Measurements from ENCODE around the gene ZNF732. TPM values are rescaled to one million over a fixed set of nuclear protein-coding genes. Genes with fewer than 3 reads are reported as not detected.
"Not testable (repeated sequence)": the region's sequence is repeated elsewhere in the genome, so short reads cannot be mapped to it uniquely, and the experiment has no call there.

ZNF732 gene
- total RNA-seq, 2 experiments from 2014 or later: not detected

DNA sequence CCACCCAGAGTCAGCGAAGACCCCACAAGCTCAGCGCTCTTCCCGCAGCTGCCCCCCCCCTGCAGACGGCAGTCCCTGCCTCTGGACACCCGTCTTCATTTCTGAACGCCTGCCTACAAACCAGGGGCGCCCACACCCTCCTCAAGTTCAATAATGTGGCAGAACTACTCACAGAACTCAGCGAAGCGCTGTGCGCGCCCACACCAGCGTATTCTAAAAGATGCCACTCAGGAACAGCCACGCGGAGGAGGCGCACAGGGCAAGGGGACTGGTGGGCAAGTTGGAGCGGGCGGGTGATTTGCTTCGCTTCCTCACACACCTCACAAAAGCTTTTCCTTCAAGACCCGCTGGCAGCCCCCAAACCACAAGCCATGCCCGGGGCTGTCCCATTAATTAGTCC, 758 bp downstream of the ZNF732 start:
- DNase-seq; H3K27me3 Mint-ChIP-seq; POLR2A ChIA-PET; H3K27ac Mint-ChIP-seq; H3K36me3 Mint-ChIP-seq (ENCODE audit: low read depth); H3K4me1 Mint-ChIP-seq; H3K4me3 Mint-ChIP-seq; CTCF ChIA-PET: not testable (repeated sequence)
- peaks cover 29% of the 10 kb centered on the region for H3K9me3 Mint-ChIP-seq

DNA sequence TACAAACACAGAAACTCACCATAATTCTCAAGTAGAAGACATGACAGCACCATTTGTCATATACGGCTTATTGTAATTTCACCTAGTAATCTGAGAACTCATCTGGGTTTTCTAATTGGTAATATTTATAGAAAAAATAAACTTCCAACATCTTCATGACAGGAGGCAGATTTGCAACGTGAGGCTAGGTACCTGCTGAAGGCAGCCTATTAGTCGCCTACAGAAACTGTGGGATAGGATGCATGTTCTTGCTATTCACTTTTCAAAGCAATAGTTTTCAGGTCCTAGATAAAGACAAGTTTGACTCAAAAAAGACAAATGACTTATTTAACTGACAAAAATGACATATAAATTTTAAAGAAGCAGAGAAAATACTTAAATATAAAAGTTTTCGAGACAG, 2.9 kb downstream of the ZNF732 start:
- CTCF ChIA-PET: no interaction called here
- Mint-ChIP-seq H3K4me1 (peaks cover 8% of the 10 kb centered on the region), H3K36me3 (ENCODE audit: low read depth) (peaks cover 4% of the 10 kb centered on the region), H3K4me3 (no peak overlapping the region), H3K27ac (no peak overlapping the region), H3K27me3 (no peaks in the 10 kb centered on the region), H3K9me3 (peaks cover 40% of the 10 kb centered on the region)
- DNase-seq: no peak
- POLR2A ChIA-PET: no interaction called here

DNA sequence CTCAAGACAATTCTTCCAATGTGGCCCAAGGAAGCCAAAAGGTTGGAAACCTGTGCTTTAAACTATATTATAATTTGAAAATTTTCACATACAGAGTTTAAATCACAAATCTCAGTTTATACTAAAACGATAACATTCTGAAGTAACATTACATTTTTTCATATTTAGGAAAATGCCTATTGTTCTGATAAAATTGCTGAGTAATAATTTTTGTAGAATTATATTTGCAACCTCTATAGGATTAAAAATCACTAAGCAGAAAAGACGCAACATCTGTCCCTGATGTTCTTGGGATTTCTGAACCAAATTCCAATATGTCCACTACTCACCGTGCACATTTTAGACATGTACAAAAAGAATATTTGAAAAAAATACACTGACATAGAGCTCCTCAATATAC, 10.5 kb downstream of the ZNF732 start:
- no peaks in the 10 kb centered on the region for H3K36me3 Mint-ChIP-seq (ENCODE audit: low read depth)
- H3K27me3 Mint-ChIP-seq: no peaks in the 10 kb centered on the region
- DNase-seq: no peak
- CTCF ChIA-PET: interaction anchor here (0.6 kb wide), 1 partner anchor 9 kb away, joined by 3 read pairs; no protein-coding TSS in a partner anchor
- peaks cover 34% of the 10 kb centered on the region for H3K9me3 Mint-ChIP-seq
- H3K4me1 Mint-ChIP-seq: no peaks in the 10 kb centered on the region
- no peak overlapping the region for H3K4me3 Mint-ChIP-seq
- no peak overlapping the region for H3K27ac Mint-ChIP-seq
- POLR2A ChIA-PET: no interaction called here

DNA sequence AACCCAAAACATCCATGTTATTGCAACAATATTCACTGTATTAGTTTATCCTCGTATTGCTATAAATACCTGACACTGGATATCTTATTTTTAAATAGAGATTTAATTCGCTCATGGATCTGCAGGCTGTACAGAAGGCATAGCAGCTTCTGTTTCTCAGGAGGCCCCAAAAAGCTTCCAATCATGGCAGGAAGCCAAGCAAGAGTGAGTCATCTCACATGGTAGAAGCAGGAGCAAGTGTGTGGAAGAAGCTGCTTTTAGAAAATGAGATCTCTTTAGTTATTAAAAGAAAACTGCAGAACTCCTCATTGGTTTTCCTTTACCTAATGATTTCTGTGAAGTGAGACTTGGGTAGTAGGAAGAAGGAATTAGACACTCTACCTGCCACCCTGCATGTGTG, 16.4 kb downstream of the ZNF732 start:
- Mint-ChIP-seq H3K4me3 (no peak overlapping the region), H3K4me1 (no peaks in the 10 kb centered on the region), H3K27me3 (no peaks in the 10 kb centered on the region), H3K27ac (no peak overlapping the region), H3K36me3 (ENCODE audit: low read depth) (no peaks in the 10 kb centered on the region), H3K9me3 (peaks cover 35% of the 10 kb centered on the region)
- POLR2A ChIA-PET: no interaction called here
- CTCF ChIA-PET: no interaction called here
- no peak for DNase-seq

DNA sequence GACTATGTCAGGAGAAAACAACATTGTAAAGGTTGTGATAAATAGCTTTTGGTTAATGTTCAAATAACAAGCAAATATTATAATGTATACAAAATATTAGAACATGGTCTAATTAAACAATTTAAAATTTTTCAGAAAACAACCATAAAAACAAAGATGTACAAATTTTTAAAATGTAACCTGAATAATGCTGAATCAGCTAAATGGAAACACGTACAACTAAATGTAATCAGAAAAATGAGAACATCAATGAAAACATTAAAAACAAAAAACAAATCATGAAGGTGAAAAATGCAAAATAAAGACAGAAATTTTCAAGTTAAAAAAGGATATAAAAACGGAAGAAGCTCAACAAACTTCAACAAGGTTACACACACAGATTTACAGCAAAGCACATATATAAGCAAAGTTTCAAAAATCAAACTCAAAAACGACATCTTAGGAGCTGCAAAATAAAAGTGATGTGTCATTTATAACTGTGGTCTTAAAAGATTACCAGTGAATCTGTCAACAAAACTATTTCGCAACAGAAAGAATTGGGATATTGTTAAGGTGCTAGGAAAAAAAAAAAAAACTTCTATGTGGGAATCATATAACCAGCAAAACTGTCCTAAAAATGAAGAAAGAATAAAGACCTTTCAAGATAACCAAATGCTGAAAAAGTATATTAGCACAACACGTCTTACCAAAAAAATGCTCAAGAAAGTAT, 31.8 kb downstream of the ZNF732 start:
- Mint-ChIP-seq H3K27me3 (no peaks in the 10 kb centered on the region), H3K9me3 (peaks cover 66% of the 10 kb centered on the region), H3K36me3 (ENCODE audit: low read depth) (peaks cover 24% of the 10 kb centered on the region), H3K27ac (no peak overlapping the region), H3K4me3 (no peak overlapping the region), H3K4me1 (no peaks in the 10 kb centered on the region)
- DNase-seq: no peak
- POLR2A ChIA-PET: no interaction called here
- CTCF ChIA-PET: no interaction called here

DNA sequence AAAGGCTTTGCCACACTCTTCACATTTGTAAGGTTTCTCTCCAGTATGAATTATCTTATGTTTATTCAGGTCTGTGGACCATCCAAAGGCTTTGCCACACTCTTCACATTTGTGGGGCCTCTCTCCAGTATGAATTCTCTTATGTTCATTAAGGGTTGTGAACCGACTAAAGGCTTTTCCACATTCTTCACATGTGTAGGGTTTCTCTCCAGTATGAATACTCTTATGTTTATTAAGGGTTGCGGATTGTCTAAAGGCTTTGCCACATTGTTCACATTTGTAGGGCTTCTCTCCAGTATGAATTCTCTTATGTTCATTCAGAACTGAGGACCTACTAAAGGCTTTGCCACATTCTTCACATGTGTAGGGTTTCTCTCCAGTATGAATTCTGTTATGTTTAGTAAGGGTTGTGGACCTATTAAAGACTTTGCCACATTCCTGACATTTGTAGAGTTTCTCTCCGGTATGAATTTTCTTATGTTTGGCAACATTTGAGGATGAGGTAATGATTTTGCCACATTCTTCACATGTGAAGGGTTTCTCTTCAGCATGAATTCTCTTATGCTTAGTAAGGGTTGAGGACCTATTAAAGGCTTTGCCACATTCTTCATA, 33.7 kb downstream of the ZNF732 start:
- Mint-ChIP-seq H3K9me3 (peaks cover 56% of the 10 kb centered on the region), H3K36me3 (ENCODE audit: low read depth) (peaks cover 24% of the 10 kb centered on the region), H3K27me3 (no peaks in the 10 kb centered on the region), H3K4me3 (no peak overlapping the region), H3K4me1 (no peaks in the 10 kb centered on the region), H3K27ac (no peak overlapping the region)
- ChIA-PET POLR2A (no interaction called here), CTCF (no interaction called here)
- no peak for DNase-seq

DNA sequence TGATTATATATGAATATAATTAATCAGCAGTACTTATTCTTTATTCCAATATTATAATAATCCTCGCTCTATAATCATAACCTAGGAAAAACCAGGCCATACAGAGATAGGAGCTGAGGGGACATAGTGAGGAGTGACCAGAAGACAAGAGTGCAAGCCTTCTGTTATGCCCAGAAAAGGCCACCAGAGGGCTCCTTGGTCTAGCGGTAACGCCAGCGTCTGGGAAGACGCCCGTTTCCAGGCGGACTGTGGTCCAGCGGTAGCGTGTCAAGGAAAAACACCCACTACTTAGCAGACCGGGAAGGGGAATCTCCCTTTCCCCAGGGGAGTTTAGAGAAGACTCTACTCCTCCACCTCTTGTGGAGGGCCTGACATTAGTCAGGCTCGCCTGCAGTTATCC, 46.0 kb downstream of the ZNF732 start:
- H3K4me3 Mint-ChIP-seq; H3K27me3 Mint-ChIP-seq; H3K27ac Mint-ChIP-seq; H3K4me1 Mint-ChIP-seq; H3K36me3 Mint-ChIP-seq (ENCODE audit: low read depth); POLR2A ChIA-PET; DNase-seq; CTCF ChIA-PET: not testable (repeated sequence)
- H3K9me3 Mint-ChIP-seq: peaks cover 59% of the 10 kb centered on the region

DNA sequence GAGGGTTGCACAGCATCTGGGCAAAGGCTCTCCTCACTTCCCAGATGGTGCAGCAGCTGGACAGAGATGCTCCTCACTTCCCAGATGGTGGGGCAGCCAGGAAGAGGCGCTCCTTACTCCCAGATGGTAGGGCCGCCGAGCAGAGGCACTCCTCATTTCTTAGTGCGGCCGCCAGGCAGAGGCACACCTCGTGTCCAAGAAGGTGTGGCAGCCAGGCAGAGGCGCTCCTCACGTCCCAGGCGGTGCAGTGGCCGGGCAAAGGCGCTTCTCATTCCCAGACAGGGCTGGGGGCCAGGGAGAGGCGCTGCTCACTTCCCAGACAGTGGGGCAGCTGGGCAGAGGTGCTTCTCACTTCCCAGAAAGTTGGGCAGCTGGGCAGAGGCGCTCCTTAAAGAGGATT, 48.8 kb downstream of the ZNF732 start:
- no peaks in the 10 kb centered on the region for H3K27me3 Mint-ChIP-seq
- ChIA-PET CTCF (no interaction called here), POLR2A (no interaction called here)
- DNase-seq: no peak
- H3K27ac Mint-ChIP-seq: no peak overlapping the region
- peaks cover 13% of the 10 kb centered on the region for H3K36me3 Mint-ChIP-seq (ENCODE audit: low read depth)
- H3K4me3 Mint-ChIP-seq: no peak overlapping the region
- H3K9me3 Mint-ChIP-seq: peaks cover 61% of the 10 kb centered on the region
- H3K4me1 Mint-ChIP-seq: no peaks in the 10 kb centered on the region

DNA sequence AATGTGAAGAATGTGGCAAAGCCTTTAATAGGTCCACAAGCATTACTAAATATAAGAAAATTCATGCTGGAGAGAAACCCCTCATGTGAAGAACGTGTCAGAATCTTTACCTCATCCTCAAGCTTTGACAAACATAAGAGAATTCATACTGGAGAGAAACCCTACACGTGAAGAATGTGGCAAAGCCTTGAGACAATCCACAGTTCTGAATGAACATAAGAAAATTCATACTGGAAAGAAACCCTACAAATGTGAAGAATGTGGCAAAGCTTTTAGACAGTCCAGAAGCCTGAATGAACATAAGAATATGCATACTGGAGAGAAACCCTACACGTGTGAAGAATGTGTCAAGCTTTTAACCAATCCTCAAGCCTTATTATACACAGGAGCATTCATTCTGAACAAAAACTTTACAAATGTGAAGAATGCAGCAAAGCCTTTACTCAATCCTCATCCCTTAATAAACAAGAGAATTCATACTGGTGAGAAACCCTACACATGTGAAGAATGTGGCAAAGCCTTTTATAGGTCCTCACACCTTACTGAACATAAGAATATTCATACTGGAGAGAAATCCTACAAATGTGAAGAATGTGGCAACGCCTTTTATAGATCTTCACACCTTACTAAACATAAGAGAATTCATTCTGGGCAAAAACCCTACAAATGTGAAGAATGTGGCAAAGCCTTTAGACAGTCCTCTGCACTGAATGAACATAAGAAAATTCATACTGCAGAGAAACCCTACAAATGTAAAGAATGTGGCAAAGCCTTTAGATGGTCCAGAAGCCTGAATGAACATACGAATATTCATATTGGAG, 51.1 kb downstream of the ZNF732 start:
- Mint-ChIP-seq H3K27me3 (no peaks in the 10 kb centered on the region), H3K9me3 (peaks cover 51% of the 10 kb centered on the region), H3K27ac (no peak overlapping the region), H3K4me1 (no peaks in the 10 kb centered on the region), H3K36me3 (ENCODE audit: low read depth) (peaks cover 13% of the 10 kb centered on the region), H3K4me3 (no peak overlapping the region)
- CTCF ChIA-PET: no interaction called here
- POLR2A ChIA-PET: no interaction called here
- no peak for DNase-seq

DNA sequence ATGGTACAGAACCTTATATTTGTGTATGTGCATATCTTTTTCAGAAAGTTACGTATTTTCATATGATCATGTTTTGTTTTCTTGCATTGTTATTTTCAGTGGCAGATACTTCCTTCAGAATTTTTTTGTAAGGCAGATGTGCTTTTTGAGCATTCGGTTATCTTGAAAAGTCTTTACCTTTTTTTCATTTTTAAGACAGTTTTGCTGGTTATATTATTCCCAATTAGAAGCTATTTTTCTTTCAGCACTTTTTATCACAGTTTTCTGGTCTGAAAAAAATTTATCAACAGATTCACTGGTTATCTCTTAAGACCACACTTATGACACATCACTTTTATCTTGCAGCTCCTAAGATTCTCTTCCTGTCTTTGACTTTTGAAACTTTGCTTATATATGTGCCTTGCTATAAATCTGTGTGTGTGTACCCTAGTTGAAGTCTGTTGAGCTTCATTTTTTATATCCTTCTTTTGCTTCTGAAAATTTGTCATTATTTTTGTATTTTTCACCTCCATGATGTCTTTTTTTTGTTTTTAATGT, 53.1 kb downstream of the ZNF732 start:
- H3K27me3 Mint-ChIP-seq: no peaks in the 10 kb centered on the region
- peaks cover 58% of the 10 kb centered on the region for H3K9me3 Mint-ChIP-seq
- no peak overlapping the region for H3K4me3 Mint-ChIP-seq
- H3K27ac Mint-ChIP-seq: no peak overlapping the region
- no peak for DNase-seq
- H3K36me3 Mint-ChIP-seq (ENCODE audit: low read depth): peaks cover 13% of the 10 kb centered on the region
- CTCF ChIA-PET: no interaction called here
- H3K4me1 Mint-ChIP-seq: no peaks in the 10 kb centered on the region
- POLR2A ChIA-PET: no interaction called here

DNA sequence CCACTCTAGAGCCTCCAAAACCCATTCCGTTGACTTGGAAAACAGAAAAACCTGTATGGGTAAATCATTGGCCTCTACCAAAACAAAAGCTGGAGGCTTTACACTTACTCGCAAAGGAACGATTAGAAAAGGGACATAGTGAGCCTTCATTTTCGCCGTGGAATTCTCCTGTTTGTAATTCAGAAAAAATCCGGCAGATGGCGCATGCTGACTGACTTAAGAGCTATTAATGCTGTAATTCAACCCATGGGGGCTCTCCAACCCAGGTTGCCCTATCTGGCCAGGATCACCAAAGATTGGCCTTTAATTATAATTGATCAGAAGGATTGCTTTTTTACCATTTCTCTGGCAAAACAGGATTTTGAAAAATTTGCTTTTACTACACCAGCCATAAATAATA, 60.8 kb downstream of the ZNF732 start:
- H3K36me3 Mint-ChIP-seq (ENCODE audit: low read depth): no peaks in the 10 kb centered on the region
- POLR2A ChIA-PET: interaction anchor here (1.1 kb wide), 1 partner anchor 430 kb away, joined by 4 read pairs; the partner anchor contains the start of genes ATP5ME and MYL5
- no peaks in the 10 kb centered on the region for H3K27me3 Mint-ChIP-seq
- H3K9me3 Mint-ChIP-seq: peaks cover 20% of the 10 kb centered on the region
- CTCF ChIA-PET: interaction anchor here (0.9 to 1.2 kb wide), 4 partner anchors 9 to 743 kb away, joined by 3 to 5 read pairs (median 4); partner anchors contain the start of genes ATP5ME and MYL5
- no peak overlapping the region for H3K27ac Mint-ChIP-seq
- H3K4me3 Mint-ChIP-seq: no peak overlapping the region
- peak; percentile 50 for DNase-seq
- H3K4me1 Mint-ChIP-seq: peaks cover 9% of the 10 kb centered on the region

DNA sequence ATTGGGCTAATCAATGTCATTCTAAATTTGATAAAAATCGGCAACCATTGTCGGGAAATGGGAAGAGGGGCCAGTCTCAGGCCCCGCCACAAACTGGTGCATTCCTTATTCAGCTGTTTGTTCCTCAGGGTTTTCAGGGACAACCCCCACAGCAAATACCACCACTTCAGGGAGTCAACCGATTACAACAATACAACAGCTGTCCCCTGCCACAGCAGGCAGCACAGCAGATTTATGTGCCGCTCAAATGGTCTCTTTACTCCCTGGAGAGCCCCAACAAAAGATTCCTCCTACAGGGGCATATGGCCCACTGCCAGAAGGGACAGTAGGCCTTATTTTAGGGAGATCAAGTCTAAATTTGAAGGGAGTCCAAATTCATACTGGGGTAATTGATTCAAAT, 61.8 kb downstream of the ZNF732 start:
- Mint-ChIP-seq H3K4me1 (peaks cover 9% of the 10 kb centered on the region), H3K27ac (no peak overlapping the region), H3K27me3 (no peaks in the 10 kb centered on the region), H3K36me3 (ENCODE audit: low read depth) (no peaks in the 10 kb centered on the region), H3K9me3 (peaks cover 17% of the 10 kb centered on the region), H3K4me3 (no peak overlapping the region)
- DNase-seq: no peak
- POLR2A ChIA-PET: interaction anchor here (2.1 kb wide), 1 partner anchor 119 kb away, joined by 11 read pairs; the partner anchor contains the start of gene ZNF718
- CTCF ChIA-PET: interaction anchor here (0.7 to 1.1 kb wide), 2 partner anchors 215 to 456 kb away, joined by 3 read pairs; no protein-coding TSS in a partner anchor
